ENCODE results near the gene CIPC.

Gene CIPC

GRCh38 chr14:77069551-77069950, 28.5 kb upstream of the CIPC start:
- no peak for DNase-seq (ENCODE audit: extremely low read depth in 1 of 2, low read depth in 1 of 2)

- DNase-seq (ENCODE audit: extremely low read depth in 1 of 2, low read depth in 1 of 2), result no peak
Observed at GRCh38 chr14:77071938-77072388, 26.1 kb upstream of the CIPC start.

DNA sequence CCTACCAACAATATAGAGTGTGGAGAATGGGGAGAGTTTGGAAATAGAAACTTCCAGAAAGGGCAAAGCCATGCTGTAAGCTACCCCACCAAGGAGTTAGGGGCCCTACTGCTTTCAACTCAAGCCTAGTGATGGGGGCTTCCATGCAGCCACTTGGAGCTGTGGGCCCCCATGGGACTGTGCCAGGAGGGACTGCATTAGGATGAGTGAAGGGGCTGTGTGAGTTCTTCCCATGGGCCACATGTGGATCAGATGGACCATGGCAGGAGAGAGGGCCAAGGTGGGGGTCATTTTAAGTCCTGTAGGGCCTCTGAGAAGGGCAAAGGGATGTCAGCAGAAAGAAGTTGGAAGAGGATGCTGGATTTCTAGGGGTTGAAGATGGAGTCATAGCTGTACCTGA, 23.1 kb upstream of the CIPC start:
- no peak for DNase-seq (ENCODE audit: extremely low read depth in 1 of 2, low read depth in 1 of 2)

GRCh38 chr14:77076113-77076631, 21.9 kb upstream of the CIPC start:
- no peak for DNase-seq (ENCODE audit: extremely low read depth in 1 of 2, low read depth in 1 of 2)

DNA sequence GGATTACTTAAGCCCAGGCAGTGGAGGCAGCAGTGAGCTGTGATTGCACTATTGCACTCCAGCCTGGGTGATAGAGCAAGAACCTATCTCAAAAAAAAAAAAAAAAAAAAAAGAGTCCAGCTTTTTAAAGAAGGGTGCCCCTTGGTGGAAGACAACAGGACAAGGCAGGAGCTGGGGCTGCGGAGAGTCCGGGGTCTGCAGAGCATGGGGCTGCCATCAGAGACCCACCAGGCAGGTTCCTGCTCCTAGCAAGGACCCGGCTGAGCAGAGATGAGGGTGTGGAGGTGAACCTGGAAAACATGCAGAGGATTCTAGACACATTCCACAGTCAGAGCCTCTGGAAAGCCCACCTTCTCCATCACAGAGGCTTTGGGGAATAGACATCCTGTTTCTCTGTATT, 21.0 kb upstream of the CIPC start:
- DNase-seq (ENCODE audit: extremely low read depth in 1 of 2, low read depth in 1 of 2), result no peak

- DNase-seq (ENCODE audit: extremely low read depth in 1 of 2, low read depth in 1 of 2), result no peak
Observed at GRCh38 chr14:77082356-77082755, 15.7 kb upstream of the CIPC start.

DNA sequence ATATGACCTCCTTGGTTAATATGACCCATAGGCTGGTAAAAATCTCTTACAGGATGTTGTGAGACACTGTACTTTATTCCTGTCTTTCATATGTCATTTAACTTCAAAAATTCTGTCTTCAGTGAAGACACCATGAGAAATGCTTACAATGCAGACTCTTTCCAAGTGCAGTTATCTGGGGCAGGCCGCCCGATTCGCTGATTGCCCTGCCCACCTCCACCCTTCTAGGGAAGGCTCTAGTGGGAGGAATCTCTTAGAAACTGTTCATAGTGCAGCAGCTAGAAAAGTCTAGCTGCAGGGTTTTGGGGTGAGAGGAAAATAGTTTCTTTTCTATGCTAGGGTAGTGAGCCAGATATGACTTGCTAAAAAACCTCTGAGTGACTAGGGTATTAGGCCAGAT, 15.0 kb upstream of the CIPC start:
- no peak for DNase-seq (ENCODE audit: extremely low read depth in 1 of 2, low read depth in 1 of 2)

DNA sequence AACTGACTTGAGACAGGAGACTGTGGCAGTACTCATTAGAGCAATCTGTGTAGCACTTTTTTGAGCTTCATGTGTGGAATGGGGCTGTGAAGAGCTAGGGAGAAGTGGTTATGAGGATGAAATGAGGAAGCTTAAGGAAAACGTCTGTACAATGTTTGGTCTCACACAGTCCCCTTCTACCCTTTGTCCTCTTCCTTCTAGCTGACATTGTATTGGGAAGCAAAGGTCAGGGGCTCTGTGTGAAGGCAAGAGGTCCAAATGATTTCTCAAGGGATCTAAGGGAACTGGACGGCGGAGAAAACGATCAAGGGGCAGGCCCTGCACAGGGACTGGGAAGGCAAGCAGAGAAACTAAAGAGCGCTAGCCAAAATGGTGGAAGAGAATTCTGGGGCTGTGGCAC, 13.1 kb upstream of the CIPC start:
- DNase-seq (ENCODE audit: extremely low read depth in 1 of 2, low read depth in 1 of 2), result no peak

- DNase-seq (ENCODE audit: extremely low read depth in 1 of 2, low read depth in 1 of 2), result no peak
Observed at GRCh38 chr14:77085538-77085937, 12.5 kb upstream of the CIPC start.

GRCh38 chr14:77086017-77086727, 11.9 kb upstream of the CIPC start:
- no peak for DNase-seq (ENCODE audit: extremely low read depth in 1 of 2, low read depth in 1 of 2)

DNA sequence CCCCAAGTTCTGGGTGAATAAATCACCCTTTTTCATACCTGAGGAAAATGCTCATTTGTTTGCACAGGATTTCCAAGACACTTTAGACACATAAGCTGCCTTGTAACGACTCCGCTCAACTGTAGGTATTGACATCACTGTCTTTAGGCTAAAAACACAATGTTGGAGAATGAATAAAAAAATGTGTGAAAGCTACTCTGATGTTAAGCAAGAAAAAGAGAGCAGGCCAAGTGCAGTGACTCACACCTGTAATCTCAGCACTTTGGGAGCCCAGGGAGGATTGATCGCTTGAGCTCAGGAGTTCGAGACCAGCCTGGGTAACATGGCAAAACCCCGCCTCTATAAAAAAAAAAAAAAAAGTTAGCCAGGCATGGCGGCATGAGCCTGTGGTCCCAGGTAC, 11.1 kb upstream of the CIPC start:
- no peak for DNase-seq (ENCODE audit: extremely low read depth in 1 of 2, low read depth in 1 of 2)

DNA sequence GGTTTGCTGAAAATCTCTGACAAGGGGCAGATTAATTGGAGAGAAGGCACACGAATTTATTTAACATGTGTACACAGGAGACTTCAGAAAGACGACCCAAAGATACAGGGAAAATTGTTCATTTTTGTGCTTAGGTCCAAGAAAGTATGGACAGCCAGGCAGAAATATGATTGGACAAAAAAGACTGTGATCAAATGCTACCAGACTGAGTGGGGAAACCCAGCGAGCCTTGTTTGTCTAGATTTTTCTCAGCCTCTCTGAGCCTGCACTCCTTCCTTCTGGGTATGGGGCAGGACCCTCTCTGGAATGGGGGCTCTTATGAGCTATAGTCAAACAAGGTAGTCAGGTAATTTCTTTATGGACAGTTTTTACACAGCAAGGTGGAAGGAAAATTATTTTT, 10.4 kb upstream of the CIPC start:
- no peak for DNase-seq (ENCODE audit: extremely low read depth in 1 of 2, low read depth in 1 of 2)

- DNase-seq (ENCODE audit: extremely low read depth in 1 of 2, low read depth in 1 of 2), result no peak
Observed at GRCh38 chr14:77088219-77088618, 9.8 kb upstream of the CIPC start.

DNA sequence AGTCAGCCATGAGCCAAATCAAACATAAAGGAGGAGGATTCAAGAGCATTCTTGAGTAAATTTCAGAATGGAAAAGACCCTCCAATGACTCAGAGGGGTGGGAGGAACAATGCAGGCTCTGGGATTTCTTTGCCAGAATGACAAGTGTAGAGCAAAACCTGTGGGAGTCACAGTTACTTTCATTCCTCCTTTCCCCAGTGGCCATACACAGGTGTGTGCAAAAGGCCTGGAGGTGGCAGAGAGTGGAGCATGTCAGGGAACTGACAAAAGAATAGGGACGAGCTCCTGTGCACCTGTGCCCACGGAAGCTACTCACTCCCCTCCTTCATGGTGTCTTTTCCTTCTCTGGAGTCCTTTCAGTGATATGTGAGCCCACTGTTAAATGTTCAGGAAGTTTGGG, 9.4 kb upstream of the CIPC start:
- no peak for DNase-seq (ENCODE audit: extremely low read depth in 1 of 2, low read depth in 1 of 2)

DNA sequence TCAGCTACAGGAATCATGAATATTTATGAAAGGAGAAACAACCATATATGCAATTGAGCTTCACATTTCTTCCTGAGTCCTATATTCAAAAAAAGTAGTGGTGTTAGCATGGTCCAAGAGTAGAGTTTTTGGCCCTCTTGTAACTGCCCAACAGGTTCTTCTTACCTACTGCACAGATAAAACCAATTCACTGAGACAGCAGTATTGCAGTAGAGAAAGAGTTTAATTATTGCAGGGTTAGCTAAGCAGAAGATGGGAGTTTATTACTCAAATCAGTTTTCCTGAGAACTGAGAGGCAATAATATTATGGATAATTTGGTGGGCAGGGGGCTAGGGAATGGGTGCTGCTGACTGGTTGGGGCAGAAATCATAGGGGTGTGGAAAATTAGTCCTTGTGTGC, 6.5 kb upstream of the CIPC start:
- DNase-seq (ENCODE audit: extremely low read depth in 1 of 2, low read depth in 1 of 2), result no peak

- no peak for DNase-seq (ENCODE audit: extremely low read depth in 1 of 2, low read depth in 1 of 2)
Observed at GRCh38 chr14:77092676-77093075, 5.4 kb upstream of the CIPC start.

- DNase-seq (ENCODE audit: extremely low read depth in 1 of 2, low read depth in 1 of 2), result peak; percentile 34 to 65
Observed at GRCh38 chr14:77094672-77095284, 3.3 kb upstream of the CIPC start.

GRCh38 chr14:77097006-77097699, 905 bp upstream of the CIPC start:
- DNase-seq (ENCODE audit: extremely low read depth in 1 of 2, low read depth in 1 of 2), result no peak

GRCh38 chr14:77098529-77099353, 683 bp downstream of the CIPC start:
- no peak for DNase-seq (ENCODE audit: extremely low read depth in 1 of 2, low read depth in 1 of 2)

GRCh38 chr14:77099425-77100167, 1.5 kb downstream of the CIPC start:
- DNase-seq (ENCODE audit: extremely low read depth in 1 of 2, low read depth in 1 of 2), result no peak

Data from stimulated activated CD8-positive, alpha-beta memory T cell treated with anti-CD3 and anti-CD28 coated beads, Interleukin-7, amount 100 ng/mL, for 48 hours (primary cell).